ENCODE data around the gene MED29. TPM values are rescaled to one million over a fixed set of nuclear protein-coding genes. Genes with fewer than 3 reads are reported as not detected.

Gene MED29
- total RNA-seq, 1 experiment from 2014 or later = 17.0 TPM

- Histone ChIP-seq H3K27ac (ENCODE audit: low read length) (peak overlapping the region; percentile 83), H3K36me3 (ENCODE audit: low read depth, low read length) (peaks cover 9% of the 10 kb centered on the region), H3K4me1 (ENCODE audit: insufficient read depth, low read length) (peaks cover 36% of the 10 kb centered on the region), H3F3A (ENCODE audit: low read length, unreplicated experiment) (no peaks in the 10 kb centered on the region), H3K4me3 (ENCODE audit: low read length) (peak overlapping the region; percentile 100), H2AFZ (ENCODE audit: low read length) (0 out of 2 replicates have a peak overlapping the region, but pooled peaks have one; percentile 38), H3K4me2 (ENCODE audit: low read length) (peak overlapping the region; percentile 99), H4K20me1 (ENCODE audit: low read length) (peaks cover 20% of the 10 kb centered on the region), H3K27me3 (ENCODE audit: low read length) (no peaks in the 10 kb centered on the region), H3K79me2 (ENCODE audit: low read length) (peaks cover 22% of the 10 kb centered on the region), H3K9me2 (replicated peaks; ENCODE audit: low read length) (no peaks in the 10 kb centered on the region), H3K9me3 (ENCODE audit: low read length) (no peaks in the 10 kb centered on the region), H3K9ac (ENCODE audit: low read length) (peak overlapping the region; percentile 94)
- no TSS peak for BruUV-seq (replicated peaks)
- POLR2A ChIA-PET (ENCODE audit: unreplicated experiment) = no interaction called here
- intact Hi-C loops (cut with micrococcal nuclease) = no loop called here
- peak; percentile 1; the same call in 1 of the 2 replicates for ATAC-seq
- TF ChIP-seq CTCF (conservative IDR thresholded peaks at IDR 0.05; ENCODE audit: low read depth, low read length) (no peak), EZH2 (IDR thresholded peaks at IDR 0.05; ENCODE audit: low read length, unreplicated experiment) (no peak), EZH2phosphoT487 (IDR thresholded peaks at IDR 0.05; ENCODE audit: borderline replicate concordance, low read length) (0 out of 2 replicates have a peak, but pooled peaks have one; percentile 30)
- DNase-seq = peak; percentile 90
- CTCF ChIA-PET = no interaction called here
Measured at GRCh38 chr19:39409208-39410016, 18.2 kb downstream of the MED29 start.

GRCh38 chr19:39410017-39410830, 19.0 kb downstream of the MED29 start:
- Histone ChIP-seq H3K27ac (ENCODE audit: low read length) (peak overlapping the region; percentile 83), H3K79me2 (ENCODE audit: low read length) (peaks cover 22% of the 10 kb centered on the region), H3K9me2 (replicated peaks; ENCODE audit: low read length) (no peaks in the 10 kb centered on the region), H3K4me2 (ENCODE audit: low read length) (peak overlapping the region; percentile 90), H3K9ac (ENCODE audit: low read length) (peak overlapping the region; percentile 79), H2AFZ (ENCODE audit: low read length) (0 out of 2 replicates have a peak overlapping the region, but pooled peaks have one; percentile 38), H3K4me3 (ENCODE audit: low read length) (peak overlapping the region; percentile 100), H3K27me3 (ENCODE audit: low read length) (no peaks in the 10 kb centered on the region), H3K4me1 (ENCODE audit: insufficient read depth, low read length) (peaks cover 36% of the 10 kb centered on the region), H3K9me3 (ENCODE audit: low read length) (no peaks in the 10 kb centered on the region), H3K36me3 (ENCODE audit: low read depth, low read length) (peaks cover 9% of the 10 kb centered on the region), H4K20me1 (ENCODE audit: low read length) (peaks cover 20% of the 10 kb centered on the region), H3F3A (ENCODE audit: low read length, unreplicated experiment) (no peaks in the 10 kb centered on the region)
- DNase-seq (no peak), ATAC-seq (no peak)
- ChIA-PET CTCF (no interaction called here), POLR2A (ENCODE audit: unreplicated experiment) (no interaction called here)
- BruUV-seq (replicated peaks) = no TSS peak
- no peak for TF ChIP-seq CTCF (conservative IDR thresholded peaks at IDR 0.05; ENCODE audit: low read depth, low read length)
- TF ChIP-seq EZH2phosphoT487 (IDR thresholded peaks at IDR 0.05; ENCODE audit: borderline replicate concordance, low read length) = no peak
- TF ChIP-seq EZH2 (IDR thresholded peaks at IDR 0.05; ENCODE audit: low read length, unreplicated experiment) = no peak
- intact Hi-C loops (cut with micrococcal nuclease) = no loop called here

All from PC-3 (cell line).